CD14-positive monocyte (primary cell): Measurements from ENCODE around the gene CCDC154. TPM values are rescaled to one million over a fixed set of nuclear protein-coding genes. Genes with fewer than 3 reads are reported as not detected.

Source experiments
- DNase-seq, 3 donors: peaks; one replicate each; pipeline ENCODE4 v3.0.0-alpha.2; 2011 to 2022
- H2AFZ ChIP-seq: 2 replicates; pipeline ENCODE4 v1.6.0; 2012; ENCODE audit warnings: mild to moderate bottlenecking, low read depth, low read length, inconsistent platforms; ENCODE audit not compliant: insufficient read depth, poor library complexity, severe bottlenecking
- H3K27ac ChIP-seq, 2 donors: 1 replicate in 1 of 2; 2 replicates in 1 of 2; pipeline ENCODE4 v1.5.1; 2012 to 2013; ENCODE audit warnings: low read length in 2 of 2, control low read depth in 1 of 2, inconsistent platforms in 1 of 2, low read depth in 1 of 2, mild to moderate bottlenecking in 1 of 2
- H3K27me3 ChIP-seq, 2 donors: one replicate each; pipeline versions ENCODE4 v1.6.0 to v1.6.1; 2011 to 2013; ENCODE audit warnings: low read length in 2 of 2; ENCODE audit not compliant: control insufficient read depth in 2 of 2, insufficient read depth in 2 of 2
- H3K36me3 ChIP-seq, 2 donors: replicated peaks in 1 of 2; 1 replicate in 1 of 2; 2 replicates in 1 of 2; pipeline versions ENCODE4 v1.5.1 to v1.6.1; 2012 to 2013; ENCODE audit warnings: low read length in 2 of 2, control low read depth in 1 of 2, inconsistent platforms in 1 of 2, mild to moderate bottlenecking in 1 of 2; ENCODE audit not compliant: insufficient read depth in 2 of 2, control insufficient read depth in 1 of 2
- H3K4me1 ChIP-seq, 2 donors: 1 replicate in 1 of 2; 2 replicates in 1 of 2; pipeline versions ENCODE4 v1.5.1 to v1.6.1; 2012 to 2013; ENCODE audit warnings: low read length in 2 of 2, control low read depth in 1 of 2, inconsistent platforms in 1 of 2, mild to moderate bottlenecking in 1 of 2, moderate library complexity in 1 of 2; ENCODE audit not compliant: insufficient read depth in 2 of 2, control insufficient read depth in 1 of 2
- H3K4me2 ChIP-seq: replicated peaks from 2 replicates; pipeline ENCODE3; 2012; ENCODE audit warnings: low read length, moderate library complexity, mild to moderate bottlenecking; ENCODE audit not compliant: poor library complexity, severe bottlenecking; ENCODE audit errors: extremely low read depth
- H3K4me3 ChIP-seq, 3 experiments: fragments of 200-600 bp in 1 of 3; sonication (generic) in 1 of 3; replicated peaks in 1 of 3; 1 replicate in 2 of 3; 2 replicates in 1 of 3; pipeline ENCODE4 v1.5.1; 2011 to 2013; ENCODE audit warnings: low read length in 3 of 3, mild to moderate bottlenecking in 3 of 3, control low read depth in 2 of 3, low read depth in 2 of 3, inconsistent platforms in 1 of 3, moderate library complexity in 1 of 3
- H3K79me2 ChIP-seq: 2 replicates; pipeline ENCODE4 v1.6.0; 2012; ENCODE audit warnings: mild to moderate bottlenecking, control low read depth, inconsistent platforms, low read length, moderate library complexity; ENCODE audit not compliant: insufficient read depth
- H3K9ac ChIP-seq: 2 replicates; pipeline ENCODE4 v1.6.0; 2017; ENCODE audit warnings: low read length, mild to moderate bottlenecking; ENCODE audit not compliant: insufficient read depth, poor library complexity, severe bottlenecking
- H3K9me3 ChIP-seq, 2 donors: replicated peaks in 1 of 2; 1 replicate in 1 of 2; 2 replicates in 1 of 2; pipeline versions ENCODE4 v1.5.1 to v1.6.1; 2012 to 2013; ENCODE audit warnings: low read length in 2 of 2, control low read depth in 1 of 2; ENCODE audit not compliant: control insufficient read depth in 1 of 2, insufficient read depth in 1 of 2
- H4K20me1 ChIP-seq: 2 replicates; pipeline ENCODE4 v1.6.0; 2012; ENCODE audit warnings: mild to moderate bottlenecking, low read length, control low read depth, moderate library complexity; ENCODE audit not compliant: insufficient read depth
- H3K27ac Mint-ChIP-seq, 7 donors: one replicate each; pipeline ENCODE4 v1.8.0; 2020; ENCODE audit warnings: mild to moderate bottlenecking in 7 of 7, mixed read lengths in 7 of 7, moderate library complexity in 6 of 7, inconsistent platforms in 2 of 7
- H3K27me3 Mint-ChIP-seq, 3 donors: one replicate each; pipeline ENCODE4 v1.8.0; 2021 to 2022; ENCODE audit warnings: low read depth in 3 of 3, mild to moderate bottlenecking in 3 of 3, mixed read lengths in 3 of 3, moderate library complexity in 3 of 3, inconsistent platforms in 1 of 3
- H3K36me3 Mint-ChIP-seq, 2 donors: one replicate each; pipeline ENCODE4 v1.8.0; 2020; ENCODE audit warnings: mixed read lengths in 2 of 2, inconsistent platforms in 1 of 2, mild to moderate bottlenecking in 1 of 2
- H3K4me1 Mint-ChIP-seq: one replicate; pipeline ENCODE4 v1.8.0; 2020; ENCODE audit warnings: mild to moderate bottlenecking, mixed read lengths
- H3K4me3 Mint-ChIP-seq, 2 donors: one replicate each; pipeline ENCODE4 v1.8.0; 2020; ENCODE audit warnings: mild to moderate bottlenecking in 2 of 2, mixed read lengths in 2 of 2, moderate library complexity in 1 of 2
- H3K9me3 Mint-ChIP-seq, 7 donors: one replicate each; pipeline ENCODE4 v1.8.0; 2020 to 2022; ENCODE audit warnings: mixed read lengths in 7 of 7, mild to moderate bottlenecking in 6 of 7, moderate library complexity in 6 of 7, inconsistent platforms in 2 of 7
- WGBS: methylation state at CpG from one replicate; pipeline ENCODE4 v1.1.5; 2013; ENCODE audit warnings: missing lambda C conversion rate; ENCODE audit not compliant: insufficient coverage; 5-methylcytosine and 5-hydroxymethylcytosine counted together
- intact Hi-C, 2 donors: fragments of 100-400 bp; cut with micrococcal nuclease; formaldehyde crosslinking; loops; one replicate each; pipeline versions ENCODE4 v1.15.0 to v1.15.1; 2023
- polyA plus RNA-seq, 3 donors: library from polyadenylated mRNA; depleted of rRNA in 1 of 3; unstranded in 2 of 3; stranded (reverse) in 1 of 3; fragments of 300-500 nt in 2 of 3; fragments of >200 nt in 1 of 3; fragmentation: Illumina TruSeq in 2 of 3; gene quantifications; 1 replicate in 2 of 3; 2 replicates in 1 of 3; pipeline ENCODE4 v1.2.3, GENCODE V29; 2012 to 2021
- TF ChIP-seq, protein P1 (sequence below): fragments of 200-600 bp; IDR thresholded peaks from one replicate; pipeline ENCODE4 v1.8.0; 2022; ENCODE audit warnings: antibody characterized with exemption, mild to moderate bottlenecking

Gene CCDC154
- polyA plus RNA-seq, 3 donors, result 5.9 TPM; not detected in 2

DNA sequence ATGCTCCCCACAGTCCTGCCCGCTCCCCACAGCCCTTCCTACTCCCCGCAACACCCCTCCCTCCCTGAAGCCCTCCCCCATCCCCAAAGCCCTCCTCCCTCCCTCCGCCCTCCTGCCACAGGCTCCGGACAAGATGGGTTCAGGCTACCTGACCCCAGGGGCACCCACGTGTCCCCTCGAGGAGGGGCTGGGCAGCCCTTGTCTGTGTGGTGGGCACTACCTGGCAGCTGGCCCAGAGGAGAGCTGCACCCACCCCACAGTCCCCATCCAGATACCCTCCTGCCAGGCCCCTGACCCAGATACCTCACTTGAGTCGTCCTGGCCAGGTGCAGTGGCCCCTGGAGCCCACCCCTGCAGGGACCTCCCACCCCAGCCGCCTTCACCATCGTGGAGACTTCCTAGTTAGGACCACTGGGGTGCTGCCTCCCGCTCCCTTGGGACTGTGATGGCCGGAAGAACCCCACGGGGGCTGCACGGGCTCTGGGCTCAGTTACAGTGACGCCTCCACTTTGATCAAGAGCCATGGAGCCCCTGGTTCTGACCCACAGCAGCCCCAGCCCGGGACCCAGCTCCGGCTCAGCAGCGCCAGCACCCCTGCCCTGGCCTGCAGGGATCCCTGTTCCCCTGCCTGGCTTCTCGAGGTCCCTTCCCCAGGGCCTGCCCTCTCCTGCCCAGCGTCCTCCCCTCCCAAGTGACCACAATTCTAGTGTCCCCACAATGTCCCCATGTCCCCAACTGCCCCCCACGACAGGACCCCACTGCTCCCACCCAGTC, 12.7 kb downstream of the CCDC154 start:
- Histone ChIP-seq H3K9ac (no peak overlapping the region), H3K27ac (no peak overlapping the region), H3K4me2 (no peak overlapping the region), H3K9me3 (no peaks in the 10 kb centered on the region), H3K4me3 (no peak overlapping the region), H3K36me3 (peaks cover 0 to 4% of the 10 kb centered on the region in 2 donors), H3K27me3 (peaks cover 0 to 30% of the 10 kb centered on the region in 2 donors), H4K20me1 (no peaks in the 10 kb centered on the region), H2AFZ (no peak overlapping the region), H3K4me1 (peaks cover 5 to 21% of the 10 kb centered on the region in 2 donors), H3K79me2 (no peaks in the 10 kb centered on the region)
- intact Hi-C loops, result no loop called here
- TF ChIP-seq, protein P1, sequence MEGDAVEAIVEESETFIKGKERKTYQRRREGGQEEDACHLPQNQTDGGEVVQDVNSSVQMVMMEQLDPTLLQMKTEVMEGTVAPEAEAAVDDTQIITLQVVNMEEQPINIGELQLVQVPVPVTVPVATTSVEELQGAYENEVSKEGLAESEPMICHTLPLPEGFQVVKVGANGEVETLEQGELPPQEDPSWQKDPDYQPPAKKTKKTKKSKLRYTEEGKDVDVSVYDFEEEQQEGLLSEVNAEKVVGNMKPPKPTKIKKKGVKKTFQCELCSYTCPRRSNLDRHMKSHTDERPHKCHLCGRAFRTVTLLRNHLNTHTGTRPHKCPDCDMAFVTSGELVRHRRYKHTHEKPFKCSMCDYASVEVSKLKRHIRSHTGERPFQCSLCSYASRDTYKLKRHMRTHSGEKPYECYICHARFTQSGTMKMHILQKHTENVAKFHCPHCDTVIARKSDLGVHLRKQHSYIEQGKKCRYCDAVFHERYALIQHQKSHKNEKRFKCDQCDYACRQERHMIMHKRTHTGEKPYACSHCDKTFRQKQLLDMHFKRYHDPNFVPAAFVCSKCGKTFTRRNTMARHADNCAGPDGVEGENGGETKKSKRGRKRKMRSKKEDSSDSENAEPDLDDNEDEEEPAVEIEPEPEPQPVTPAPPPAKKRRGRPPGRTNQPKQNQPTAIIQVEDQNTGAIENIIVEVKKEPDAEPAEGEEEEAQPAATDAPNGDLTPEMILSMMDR, result no peak
- Mint-ChIP-seq H3K27ac (peak overlapping the region in 1 of 7 donors; percentile 33), H3K36me3 (peaks cover 0 to 7% of the 10 kb centered on the region in 2 donors), H3K4me1 (peaks cover 3% of the 10 kb centered on the region), H3K4me3 (peak overlapping the region; percentile 12 to 48), H3K27me3 (peaks cover 7 to 39% (median 7%) of the 10 kb centered on the region in 3 donors), H3K9me3 (peaks cover 0 to 2% (median 0%) of the 10 kb centered on the region in 7 donors)
- WGBS, result 80% methylated on average over 18 of the region's 20 CpGs
- DNase-seq, result no peak

DNA sequence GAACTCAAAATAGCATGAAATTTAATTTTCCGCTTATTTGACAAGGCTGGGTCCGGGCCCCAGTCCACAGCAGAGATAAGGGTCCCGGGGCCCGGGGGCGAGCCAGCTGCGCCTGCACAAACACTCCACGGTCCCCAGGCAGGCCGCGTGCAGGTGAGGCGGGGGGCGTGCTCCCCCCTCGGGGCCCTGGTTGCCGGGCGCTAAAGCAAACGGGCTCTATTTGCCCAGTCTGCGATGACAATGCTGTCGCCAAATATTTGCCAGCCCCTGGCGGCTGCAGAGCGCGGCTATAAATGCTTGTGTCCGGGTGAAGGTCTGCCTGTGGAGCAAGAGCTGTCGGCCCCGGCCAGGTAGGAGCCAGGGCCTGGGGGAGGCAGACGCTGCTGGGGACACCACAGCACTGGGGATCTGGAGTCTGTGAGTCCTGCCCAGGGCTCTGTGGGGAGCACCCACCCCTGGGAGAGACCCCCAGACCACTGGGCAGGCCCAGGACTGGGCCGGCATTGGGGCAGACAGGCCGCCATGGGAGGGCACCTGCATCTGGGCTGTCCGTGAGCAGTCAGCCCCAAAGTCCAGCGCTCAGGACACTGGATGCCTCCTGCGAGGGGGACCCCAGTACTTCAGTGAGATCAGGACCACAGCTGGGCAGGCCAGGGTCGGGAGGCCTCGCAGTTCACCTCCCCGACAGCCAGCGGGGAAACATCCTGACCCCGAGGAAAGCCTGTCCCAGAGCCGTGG, 13.4 kb downstream of the CCDC154 start, which contains the start of gene PERCC1:
PERCC1 (plus strand) TSS at position 320 of the 738 bp plus-strand sequence. CDS start 1,516 bp downstream, outside the sequence.
- Histone ChIP-seq H3K4me3 (no peak within 1 kb of the TSS), H3K9me3 (no peaks in the 10 kb centered on the region), H4K20me1 (no peaks in the 10 kb centered on the region), H3K4me2 (no peak within 1 kb of the TSS), H3K4me1 (peaks cover 5 to 21% of the 10 kb centered on the region in 2 donors), H3K36me3 (no peaks in the 10 kb centered on the region), H3K9ac (no peak within 1 kb of the TSS), H3K27ac (no peak within 1 kb of the TSS), H2AFZ (no peak within 1 kb of the TSS), H3K79me2 (no peaks in the 10 kb centered on the region), H3K27me3 (peaks cover 0 to 30% of the 10 kb centered on the region in 2 donors)
- DNase-seq, result no peak
- intact Hi-C loops, result no loop called here
- H3K36me3 Mint-ChIP-seq, result peaks cover 0 to 6% of the 10 kb centered on the region in 2 donors
- peak within 1 kb of the TSS in 2 of 7 donors; percentile 30 to 33 for H3K27ac Mint-ChIP-seq
- TF ChIP-seq, protein P1, result no peak
- H3K27me3 Mint-ChIP-seq, result peaks cover 7 to 39% (median 7%) of the 10 kb centered on the region in 3 donors
- peaks cover 0 to 2% (median 0%) of the 10 kb centered on the region in 7 donors for H3K9me3 Mint-ChIP-seq
- H3K4me1 Mint-ChIP-seq, result peaks cover 3% of the 10 kb centered on the region
- H3K4me3 Mint-ChIP-seq, result peak within 1 kb of the TSS in 1 of 2 donors; percentile 12
- 70% methylated on average over 33 of the region's 35 CpGs for WGBS
